Measurements from ENCODE around the gene INSM2. TPM values are rescaled to one million over a fixed set of nuclear protein-coding genes. Genes with fewer than 3 reads are reported as not detected.

Gene INSM2
- total and polyA plus RNA-seq, 2 of the 13 experiments (the other 11 are each of a cell fraction or from before 2014, with no cell fraction given): not detected

- peak; percentile 98 for TF ChIP-seq PRDM10 (CRISPR knock-in tag; IDR thresholded peaks at IDR 0.05; ENCODE audit: low read depth)
- TF ChIP-seq SCMH1 (CRISPR knock-in tag; IDR thresholded peaks at IDR 0.05; ENCODE audit: borderline replicate concordance): peak; percentile 99
- peak; percentile 100 for TF ChIP-seq ZFP90 (CRISPR knock-in tag; IDR thresholded peaks at IDR 0.05; ENCODE audit: borderline replicate concordance)
- peak in 1 of 2 experiments; percentile 99; a peak in 2 of 4 replicates for TF ChIP-seq REST (IDR thresholded peaks at IDR 0.05; ENCODE audit: borderline replicate concordance in 1 of 2, low read depth in 1 of 2, low read length in 2 of 2)
- peak; percentile 100 for TF ChIP-seq ZBTB8A (CRISPR knock-in tag; IDR thresholded peaks at IDR 0.05; ENCODE audit: borderline replicate concordance, low read depth)
- peak; percentile 100 for TF ChIP-seq DBP (CRISPR knock-in tag; IDR thresholded peaks at IDR 0.05; ENCODE audit: not compliant biosample characterization)
- TF ChIP-seq ZNF136 (CRISPR knock-in tag; IDR thresholded peaks at IDR 0.05; ENCODE audit: low read depth): peak; percentile 100
- TF ChIP-seq ZNF180 (CRISPR knock-in tag; IDR thresholded peaks at IDR 0.05; ENCODE audit: borderline replicate concordance, low read depth): peak; percentile 100; the same call in 1 of the 2 replicates
- 0 out of 2 replicates have a peak, but pooled peaks have one; percentile 23 for TF ChIP-seq CREB1 (IDR thresholded peaks at IDR 0.05)
- no peak for TF ChIP-seq CREB1 (CRISPR knock-in tag; IDR thresholded peaks at IDR 0.05)
- TF ChIP-seq E2F1 (CRISPR knock-in tag; IDR thresholded peaks at IDR 0.05): peak; percentile 100
- TF ChIP-seq RXRA (CRISPR knock-in tag; IDR thresholded peaks at IDR 0.05): peak; percentile 99
- no peak for TF ChIP-seq EP300 (IDR thresholded peaks at IDR 0.05; ENCODE audit: low read depth in 2 of 2, low read length in 2 of 2)
- TF ChIP-seq EP300 (CRISPR knock-in tag; IDR thresholded peaks at IDR 0.05; ENCODE audit: borderline replicate concordance): peak; percentile 99
- TF ChIP-seq SIN3B (IDR thresholded peaks at IDR 0.05; ENCODE audit: low read length): peak; percentile 90
- TF ChIP-seq ZNF124 (CRISPR knock-in tag; IDR thresholded peaks at IDR 0.05): peak; percentile 100
- TF ChIP-seq MED1 (CRISPR knock-in tag; IDR thresholded peaks at IDR 0.05): peak; percentile 99
- peak; percentile 100 for TF ChIP-seq ZBTB7B (CRISPR knock-in tag; IDR thresholded peaks at IDR 0.05)
- TF ChIP-seq HBP1 (CRISPR knock-in tag; IDR thresholded peaks at IDR 0.05; ENCODE audit: low read depth): peak; percentile 100
Measured at GRCh38 chr14:35534873-35535482, 1.0 kb downstream of the INSM2 start (continued).

Measured in HepG2 (cell line).